ENCODE data around the gene MFSD8. TPM values are rescaled to one million over a fixed set of nuclear protein-coding genes. Genes with fewer than 3 reads are reported as not detected.
"Not testable (repeated sequence)": the region's sequence is repeated elsewhere in the genome, so short reads cannot be mapped to it uniquely, and the experiment has no call there.

Gene MFSD8, protein sequence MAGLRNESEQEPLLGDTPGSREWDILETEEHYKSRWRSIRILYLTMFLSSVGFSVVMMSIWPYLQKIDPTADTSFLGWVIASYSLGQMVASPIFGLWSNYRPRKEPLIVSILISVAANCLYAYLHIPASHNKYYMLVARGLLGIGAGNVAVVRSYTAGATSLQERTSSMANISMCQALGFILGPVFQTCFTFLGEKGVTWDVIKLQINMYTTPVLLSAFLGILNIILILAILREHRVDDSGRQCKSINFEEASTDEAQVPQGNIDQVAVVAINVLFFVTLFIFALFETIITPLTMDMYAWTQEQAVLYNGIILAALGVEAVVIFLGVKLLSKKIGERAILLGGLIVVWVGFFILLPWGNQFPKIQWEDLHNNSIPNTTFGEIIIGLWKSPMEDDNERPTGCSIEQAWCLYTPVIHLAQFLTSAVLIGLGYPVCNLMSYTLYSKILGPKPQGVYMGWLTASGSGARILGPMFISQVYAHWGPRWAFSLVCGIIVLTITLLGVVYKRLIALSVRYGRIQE
- total RNA-seq, result 10 to 100 TPM; 25.8 to 29.3 TPM
- polyA plus RNA-seq, result 10 to 100 TPM in 1 of 2 donors, 1 to 10 TPM in 1; 9.5 to 21.2 TPM
- long read RNA-seq, donor 1, full-length matches to known transcripts, result 20 of 33 reads
- long read RNA-seq, donor 1, partial matches to known transcripts, result 5 of 33 reads
- long read RNA-seq, donor 1, other reads (novel, unspliced or antisense), result 8 of 33 reads
- long read RNA-seq, donor 2, full-length matches to known transcripts, result 7 of 12 reads
- long read RNA-seq, donor 2, partial matches to known transcripts, result 1 of 12 reads
- long read RNA-seq, donor 2, other reads (novel, unspliced or antisense), result 4 of 12 reads

DNA sequence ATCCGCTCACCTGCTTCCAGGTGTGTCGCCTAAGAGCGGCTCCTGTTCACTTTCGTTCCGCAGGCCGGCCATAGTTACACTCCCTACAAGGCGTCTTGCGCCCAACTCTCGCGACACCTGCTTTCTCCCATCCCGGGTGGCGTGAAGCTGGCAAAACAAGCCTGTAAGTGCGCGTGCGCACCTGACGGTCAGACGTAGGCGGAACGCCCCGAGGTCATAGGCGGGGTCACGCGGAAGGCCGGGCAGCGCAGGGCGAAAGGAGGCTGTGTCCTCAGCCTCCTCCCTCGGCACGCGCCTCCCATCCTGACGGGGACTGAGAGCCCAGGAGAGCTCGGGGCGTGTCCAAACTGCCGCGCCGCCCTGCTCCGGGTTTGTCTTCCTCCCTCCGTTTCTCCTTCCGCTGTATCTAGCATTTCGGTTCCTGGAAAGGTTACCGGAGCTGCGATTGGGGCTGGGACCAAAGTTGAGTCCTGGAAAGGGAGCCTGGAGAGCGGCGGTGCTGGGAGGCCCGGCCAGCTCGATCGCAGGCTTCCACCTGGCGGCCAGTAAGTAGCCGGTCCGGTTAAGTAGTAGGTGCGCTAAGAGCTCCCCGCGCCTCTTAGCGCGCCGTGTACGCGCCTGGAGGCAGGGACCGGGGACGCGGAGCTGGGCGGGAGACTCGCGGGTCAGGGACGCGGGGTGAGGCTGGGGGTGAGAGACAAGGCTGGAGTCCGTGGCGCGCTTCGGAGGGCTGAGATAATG is at the start of gene MFSD8, which contains the start of gene ABHD18:
Gene MFSD8, minus strand, starts transcription at position 112 of the 741 bp plus-strand sequence. Its CDS starts 40 bp downstream, at position 72.
Gene ABHD18, plus strand, starts transcription at position 345 of the 741 bp plus-strand sequence. CDS start 17,550 bp downstream, outside the sequence.
- WGBS, 2 donors, result 0 to 1% methylated on average over 67 to 69 of the region's 69 CpGs
- intact Hi-C loops (cut with DNase I), result loop anchor here in 1 of 2 donors (5.0 to 10.0 kb wide), 3 partner anchors 80 to 180 kb away; partner anchors contain the start of genes HSPA4L, LARP1B and PLK4
- peak within 1 kb of the TSS in 1 of 2 donors; percentile 49 for H3K27ac ChIP-seq (ENCODE audit: low read depth in 1 of 2, low read length in 2 of 2)
- H3K4me1 ChIP-seq (ENCODE audit: control insufficient read depth in 1 of 2, insufficient read depth in 2 of 2, low read length in 2 of 2), result peaks cover 0 to 2% of the 10 kb centered on the region in 2 donors
- H3K27me3 ChIP-seq (ENCODE audit: control insufficient read depth in 1 of 2, insufficient read depth in 2 of 2, low read length in 1 of 2), result no peaks in the 10 kb centered on the region
- ATAC-seq (ENCODE audit: low FRiP score) (peak; percentile 100), DNase-seq (peak; percentile 100)
- H3K9me3 ChIP-seq (ENCODE audit: control insufficient read depth, low read length), result no peaks in the 10 kb centered on the region
- H3K36me3 ChIP-seq (ENCODE audit: control insufficient read depth in 1 of 2, insufficient read depth in 2 of 2, low read length in 1 of 2), result no peaks in the 10 kb centered on the region
- peak within 1 kb of the TSS; percentile 60 to 85 for H3K4me3 ChIP-seq (ENCODE audit: low read length in 2 of 2)

DNA sequence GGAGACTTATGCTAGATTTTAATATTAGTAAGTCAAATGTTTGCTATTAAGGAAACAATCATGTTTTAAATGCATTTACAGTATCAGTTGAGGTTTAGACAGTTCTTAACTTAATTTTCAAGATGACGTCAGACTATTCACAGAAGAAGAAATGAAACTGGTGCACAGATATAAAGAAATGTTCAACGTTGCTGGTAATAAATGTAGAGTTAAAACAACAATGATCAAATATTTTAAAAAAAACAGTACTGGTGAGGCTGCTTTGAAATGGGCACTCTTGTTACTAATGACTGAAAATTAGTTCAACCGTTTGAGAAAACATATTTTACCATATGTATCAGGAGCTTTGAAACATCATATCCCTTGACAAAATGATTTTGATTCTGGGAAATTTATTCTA is 44.5 kb upstream of the MFSD8 start:
- no peak overlapping the region for H3K27ac ChIP-seq (ENCODE audit: low read depth in 1 of 2, low read length in 2 of 2)
- no peak overlapping the region for H3K4me3 ChIP-seq (ENCODE audit: low read length in 2 of 2)
- peaks cover 0 to 3% of the 10 kb centered on the region in 2 donors for H3K36me3 ChIP-seq (ENCODE audit: control insufficient read depth in 1 of 2, insufficient read depth in 2 of 2, low read length in 1 of 2)
- H3K27me3 ChIP-seq (ENCODE audit: control insufficient read depth in 1 of 2, insufficient read depth in 2 of 2, low read length in 1 of 2), result no peaks in the 10 kb centered on the region
- intact Hi-C loops (cut with DNase I), result no loop called here
- ATAC-seq (ENCODE audit: low FRiP score) (no peak), DNase-seq (no peak)
- H3K4me1 ChIP-seq (ENCODE audit: control insufficient read depth in 1 of 2, insufficient read depth in 2 of 2, low read length in 2 of 2), result no peaks in the 10 kb centered on the region
- H3K9me3 ChIP-seq (ENCODE audit: control insufficient read depth, low read length), result no peaks in the 10 kb centered on the region
- WGBS, 2 donors, result 52 to 54% methylated on average over 3 of the region's 3 CpGs

DNA sequence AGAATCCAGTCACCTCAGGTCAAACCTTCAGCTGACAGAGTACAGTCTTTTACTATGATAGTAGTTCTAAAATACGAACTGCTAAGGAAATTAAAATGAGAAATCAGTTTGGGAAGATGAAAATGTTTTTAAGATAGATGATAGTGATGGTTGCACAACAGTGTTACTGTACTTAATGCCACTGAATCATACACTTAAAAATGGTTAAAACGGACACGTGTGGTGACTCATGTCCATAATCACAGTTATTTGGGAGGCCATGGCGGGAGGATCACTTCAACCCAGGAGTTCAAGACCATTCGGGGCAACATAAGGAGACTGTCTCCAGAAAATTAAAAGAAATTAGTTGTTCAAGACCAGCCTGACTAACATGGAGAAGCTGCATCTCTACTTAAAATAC is 41.6 kb upstream of the MFSD8 start:
- DNase-seq (no peak), ATAC-seq (ENCODE audit: low FRiP score) (no peak)
- Histone ChIP-seq H3K36me3 (ENCODE audit: control insufficient read depth in 1 of 2, insufficient read depth in 2 of 2, low read length in 1 of 2) (peaks cover 0 to 3% of the 10 kb centered on the region in 2 donors), H3K4me3 (ENCODE audit: low read length in 2 of 2) (no peak overlapping the region), H3K27me3 (ENCODE audit: control insufficient read depth in 1 of 2, insufficient read depth in 2 of 2, low read length in 1 of 2) (no peaks in the 10 kb centered on the region), H3K9me3 (ENCODE audit: control insufficient read depth, low read length) (no peaks in the 10 kb centered on the region), H3K27ac (ENCODE audit: low read depth in 1 of 2, low read length in 2 of 2) (no peak overlapping the region), H3K4me1 (ENCODE audit: control insufficient read depth in 1 of 2, insufficient read depth in 2 of 2, low read length in 2 of 2) (no peaks in the 10 kb centered on the region)
- intact Hi-C loops (cut with DNase I), result no loop called here
- 92 to 96% methylated on average over 5 of the region's 5 CpGs for WGBS, 2 donors

DNA sequence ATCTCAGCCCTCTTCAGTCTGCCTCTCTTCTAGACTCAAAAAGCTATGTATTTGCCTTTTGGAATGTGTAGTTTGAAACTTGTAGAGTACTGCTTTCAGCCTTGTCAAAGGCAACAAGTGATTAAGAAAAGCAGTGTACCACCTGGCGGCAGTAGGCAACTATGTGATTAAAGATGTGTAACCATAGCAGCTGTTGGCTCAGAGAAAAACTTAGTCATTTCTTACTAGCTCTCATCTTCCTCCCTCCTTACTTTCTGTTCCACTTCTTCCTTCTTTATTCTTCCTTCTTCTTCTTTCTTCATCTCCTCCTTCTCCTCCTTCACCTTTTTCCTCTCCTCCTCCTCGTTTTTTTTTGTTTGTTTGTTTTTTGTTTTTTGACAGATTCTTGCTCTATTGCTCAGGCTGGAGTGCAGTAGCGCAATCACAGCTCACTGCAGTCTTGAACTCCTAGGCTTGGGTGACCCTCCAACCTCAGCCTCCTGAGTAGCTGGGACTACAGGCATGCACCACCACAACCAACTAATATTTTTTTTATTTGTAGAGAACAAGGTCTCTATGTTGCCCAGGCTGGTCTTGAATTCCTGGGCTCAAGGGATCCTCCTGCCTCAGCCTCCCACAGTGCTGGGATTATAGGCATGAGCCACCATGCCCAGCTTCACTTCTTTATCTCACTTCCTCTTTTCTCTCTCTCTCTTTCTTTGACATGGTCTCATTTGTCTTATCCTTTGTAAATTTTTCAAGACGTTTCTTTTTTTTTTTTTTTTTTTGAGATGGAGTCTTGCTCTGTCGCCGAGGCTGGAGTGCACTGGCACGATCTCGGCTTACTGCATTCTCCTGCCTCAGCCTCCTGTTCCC is 32.8 kb upstream of the MFSD8 start:
- DNase-seq, result no peak
- whole genome bisulfite sequencing, 2 donors, result 85 to 88% methylated on average over 8 of the region's 8 CpGs
- no peak for ATAC-seq (ENCODE audit: low FRiP score)

DNA sequence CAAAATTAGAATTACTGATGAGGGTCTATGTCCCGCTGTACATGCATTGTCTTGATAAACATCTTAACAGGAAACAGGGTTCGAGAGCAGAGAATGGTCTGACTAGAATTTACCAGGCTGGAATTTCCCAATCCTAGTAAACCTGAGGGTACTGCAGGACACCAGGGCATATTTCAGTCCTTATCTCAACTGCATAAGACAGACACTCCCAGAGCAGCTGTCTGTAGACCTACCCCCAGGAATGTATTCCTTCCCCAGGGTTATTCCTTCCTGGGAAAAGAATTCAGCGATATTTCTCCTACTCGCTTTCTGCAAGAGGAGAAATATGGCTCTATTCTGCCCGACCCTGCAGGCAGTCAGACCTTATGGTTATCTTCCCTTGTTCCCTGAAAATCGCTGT is 31.5 kb upstream of the MFSD8 start:
- DNase-seq; H3K27me3 ChIP-seq (ENCODE audit: control insufficient read depth in 1 of 2, insufficient read depth in 2 of 2, low read length in 1 of 2); ATAC-seq (ENCODE audit: low FRiP score); intact Hi-C loops (cut with DNase I); H3K4me3 ChIP-seq (ENCODE audit: low read length in 2 of 2); H3K9me3 ChIP-seq (ENCODE audit: control insufficient read depth, low read length); H3K4me1 ChIP-seq (ENCODE audit: control insufficient read depth in 1 of 2, insufficient read depth in 2 of 2, low read length in 2 of 2); H3K27ac ChIP-seq (ENCODE audit: low read depth in 1 of 2, low read length in 2 of 2); H3K36me3 ChIP-seq (ENCODE audit: control insufficient read depth in 1 of 2, insufficient read depth in 2 of 2, low read length in 1 of 2): not testable (repeated sequence)
- 94 to 96% methylated on average over 6 of the region's 6 CpGs for WGBS, 2 donors

More for the DNA sequence above, 32.8 kb upstream of the MFSD8 start:
- no peak overlapping the region for H3K4me3 ChIP-seq (ENCODE audit: low read length in 2 of 2)
- H3K36me3 ChIP-seq (ENCODE audit: control insufficient read depth in 1 of 2, insufficient read depth in 2 of 2, low read length in 1 of 2), result peaks cover 0 to 3% of the 10 kb centered on the region in 2 donors
- H3K4me1 ChIP-seq (ENCODE audit: control insufficient read depth in 1 of 2, insufficient read depth in 2 of 2, low read length in 2 of 2), result no peaks in the 10 kb centered on the region
- intact Hi-C loops (cut with DNase I), result no loop called here
- H3K27me3 ChIP-seq (ENCODE audit: control insufficient read depth in 1 of 2, insufficient read depth in 2 of 2, low read length in 1 of 2), result no peaks in the 10 kb centered on the region
- H3K27ac ChIP-seq (ENCODE audit: low read depth in 1 of 2, low read length in 2 of 2), result no peak overlapping the region
- no peaks in the 10 kb centered on the region for H3K9me3 ChIP-seq (ENCODE audit: control insufficient read depth, low read length)

DNA sequence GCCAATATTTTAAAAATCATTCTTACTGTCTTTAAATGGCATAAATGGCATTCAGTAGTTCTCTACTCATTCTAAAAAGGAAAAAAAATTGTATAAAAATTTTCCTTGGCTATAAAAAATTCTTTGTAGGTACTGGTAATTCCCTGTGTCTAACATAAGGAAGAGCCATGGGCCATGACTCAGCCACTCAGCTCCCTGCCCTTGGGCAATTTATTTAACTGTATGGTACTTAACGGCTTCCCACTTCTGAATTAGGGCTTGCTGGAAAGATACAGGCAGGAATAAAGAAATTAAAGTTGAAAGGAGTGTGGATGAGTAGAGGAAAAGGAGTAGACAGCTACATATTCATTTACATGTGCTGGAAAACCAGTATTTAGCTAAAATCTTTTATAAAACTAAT is 30.8 kb upstream of the MFSD8 start:
- 94 to 97% methylated on average over 1 of the region's 1 CpG for WGBS, 2 donors
- Histone ChIP-seq H3K4me3 (ENCODE audit: low read length in 2 of 2) (no peak overlapping the region), H3K4me1 (ENCODE audit: control insufficient read depth in 1 of 2, insufficient read depth in 2 of 2, low read length in 2 of 2) (no peaks in the 10 kb centered on the region), H3K27me3 (ENCODE audit: control insufficient read depth in 1 of 2, insufficient read depth in 2 of 2, low read length in 1 of 2) (no peaks in the 10 kb centered on the region), H3K9me3 (ENCODE audit: control insufficient read depth, low read length) (no peaks in the 10 kb centered on the region), H3K36me3 (ENCODE audit: control insufficient read depth in 1 of 2, insufficient read depth in 2 of 2, low read length in 1 of 2) (peaks cover 0 to 3% of the 10 kb centered on the region in 2 donors), H3K27ac (ENCODE audit: low read depth in 1 of 2, low read length in 2 of 2) (no peak overlapping the region)
- intact Hi-C loops (cut with DNase I), result no loop called here
- DNase-seq (no peak), ATAC-seq (ENCODE audit: low FRiP score) (no peak)

DNA sequence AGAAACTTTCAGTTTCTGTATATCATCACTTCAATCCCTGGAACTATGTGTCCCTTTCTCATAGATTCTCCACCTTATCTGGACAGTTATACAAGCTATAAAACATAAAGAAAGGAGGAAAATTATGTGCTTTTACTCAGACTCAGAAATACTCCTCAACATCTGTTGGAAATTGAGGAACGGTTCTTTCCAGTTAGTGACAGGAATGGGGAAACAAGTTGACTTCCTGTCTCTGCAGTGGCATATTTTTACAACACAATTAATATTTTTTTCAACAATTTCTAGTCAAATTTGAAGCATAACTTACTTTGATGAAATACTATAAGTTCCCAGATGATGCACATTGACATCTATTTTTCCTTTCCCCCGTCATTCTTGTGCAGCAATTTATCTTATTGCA is 28.2 kb upstream of the MFSD8 start:
- ATAC-seq (ENCODE audit: low FRiP score) (no peak), DNase-seq (no peak)
- no peaks in the 10 kb centered on the region for H3K9me3 ChIP-seq (ENCODE audit: control insufficient read depth, low read length)
- 66 to 73% methylated on average over 2 of the region's 2 CpGs for WGBS, 2 donors
- H3K27ac ChIP-seq (ENCODE audit: low read depth in 1 of 2, low read length in 2 of 2), result no peak overlapping the region
- H3K27me3 ChIP-seq (ENCODE audit: control insufficient read depth in 1 of 2, insufficient read depth in 2 of 2, low read length in 1 of 2), result no peaks in the 10 kb centered on the region
- H3K36me3 ChIP-seq (ENCODE audit: control insufficient read depth in 1 of 2, insufficient read depth in 2 of 2, low read length in 1 of 2), result no peaks in the 10 kb centered on the region
- intact Hi-C loops (cut with DNase I), result no loop called here
- no peaks in the 10 kb centered on the region for H3K4me1 ChIP-seq (ENCODE audit: control insufficient read depth in 1 of 2, insufficient read depth in 2 of 2, low read length in 2 of 2)
- no peak overlapping the region for H3K4me3 ChIP-seq (ENCODE audit: low read length in 2 of 2)

Data from aorta (tissue), 5 donors.